Choroid plexus epithelial cell (primary cell): ENCODE data around the gene KIFAP3.

Experiments
- DNase-seq: peaks from one replicate; pipeline ENCODE4 v3.0.0-alpha.2; 2010; ENCODE audit warnings: low read depth
- H3K4me3 ChIP-seq: 2 replicates; pipeline ENCODE4 v1.5.1; 2011; ENCODE audit warnings: low read depth, mild to moderate bottlenecking, control low read depth, low read length, moderate library complexity
- TF ChIP-seq, protein P1 (sequence below): conservative IDR thresholded peaks from 2 replicates; pipeline ENCODE4 v1.5.1; 2011; ENCODE audit warnings: low read depth, mild to moderate bottlenecking, control low read depth, inconsistent platforms, low read length, moderate library complexity

The KIFAP3 gene

DNA sequence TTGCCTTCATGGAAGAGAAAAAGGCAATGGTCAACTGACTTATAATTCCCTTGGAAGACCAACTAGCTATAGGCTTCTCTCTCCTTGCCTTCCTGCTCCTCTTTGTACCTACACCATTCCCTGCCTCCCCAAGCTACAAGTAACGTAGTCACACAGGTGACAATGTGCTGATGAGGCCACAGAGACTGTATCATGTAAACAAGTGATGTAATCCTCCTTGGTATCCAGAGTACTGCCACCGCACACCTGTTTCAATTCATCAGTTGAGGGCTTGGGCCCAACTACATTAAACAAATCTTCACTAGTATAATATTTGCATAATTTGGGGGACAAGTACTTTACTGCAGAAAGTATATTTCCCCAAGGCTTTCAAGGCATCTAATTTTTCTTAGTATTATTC is 104.4 kb downstream of the KIFAP3 start:
- no peak overlapping the region for H3K4me3 ChIP-seq
- TF ChIP-seq, protein P1, sequence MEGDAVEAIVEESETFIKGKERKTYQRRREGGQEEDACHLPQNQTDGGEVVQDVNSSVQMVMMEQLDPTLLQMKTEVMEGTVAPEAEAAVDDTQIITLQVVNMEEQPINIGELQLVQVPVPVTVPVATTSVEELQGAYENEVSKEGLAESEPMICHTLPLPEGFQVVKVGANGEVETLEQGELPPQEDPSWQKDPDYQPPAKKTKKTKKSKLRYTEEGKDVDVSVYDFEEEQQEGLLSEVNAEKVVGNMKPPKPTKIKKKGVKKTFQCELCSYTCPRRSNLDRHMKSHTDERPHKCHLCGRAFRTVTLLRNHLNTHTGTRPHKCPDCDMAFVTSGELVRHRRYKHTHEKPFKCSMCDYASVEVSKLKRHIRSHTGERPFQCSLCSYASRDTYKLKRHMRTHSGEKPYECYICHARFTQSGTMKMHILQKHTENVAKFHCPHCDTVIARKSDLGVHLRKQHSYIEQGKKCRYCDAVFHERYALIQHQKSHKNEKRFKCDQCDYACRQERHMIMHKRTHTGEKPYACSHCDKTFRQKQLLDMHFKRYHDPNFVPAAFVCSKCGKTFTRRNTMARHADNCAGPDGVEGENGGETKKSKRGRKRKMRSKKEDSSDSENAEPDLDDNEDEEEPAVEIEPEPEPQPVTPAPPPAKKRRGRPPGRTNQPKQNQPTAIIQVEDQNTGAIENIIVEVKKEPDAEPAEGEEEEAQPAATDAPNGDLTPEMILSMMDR: no peak

DNA sequence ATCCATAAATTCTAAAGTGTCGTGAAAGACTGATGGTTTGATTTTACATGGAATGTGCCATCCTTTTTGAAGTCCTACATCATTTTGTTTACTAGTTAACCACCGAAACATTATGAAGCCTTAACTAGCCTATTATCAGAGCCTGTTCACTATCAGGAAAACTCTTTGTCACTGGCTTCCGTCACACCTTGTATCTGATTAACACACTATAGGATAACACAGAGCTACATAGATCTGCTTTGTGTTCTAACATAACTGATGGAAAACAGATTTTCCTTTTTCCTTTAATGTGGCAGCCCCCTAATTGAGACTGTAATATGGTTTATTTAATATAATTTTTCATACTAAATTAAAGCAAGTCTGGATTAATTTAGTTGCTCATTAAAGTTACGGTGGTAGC is 106.3 kb downstream of the KIFAP3 start:
- no peak for DNase-seq
- H3K4me3 ChIP-seq: no peak overlapping the region
- TF ChIP-seq, protein P1: no peak

More for the DNA sequence above, 104.4 kb downstream of the KIFAP3 start:
- DNase-seq: no peak

DNA sequence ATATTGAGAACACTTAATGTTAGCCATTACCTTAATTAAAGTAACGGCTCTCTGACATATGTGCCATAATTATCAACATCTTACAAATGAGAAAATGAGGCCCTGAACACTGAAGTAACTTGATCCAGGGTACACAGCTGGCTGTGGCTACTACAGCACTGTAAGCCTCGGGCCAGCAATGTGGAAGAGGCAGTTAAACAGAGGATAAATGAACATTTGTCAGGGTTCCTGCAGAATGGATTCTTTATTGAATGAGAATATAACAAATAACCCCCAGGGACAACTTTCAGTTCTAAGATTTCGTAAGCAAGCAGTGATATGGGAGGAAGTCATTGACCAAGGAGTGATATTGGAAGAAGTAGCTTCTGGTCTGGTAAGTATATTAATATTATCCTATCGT is 110.3 kb downstream of the KIFAP3 start:
- DNase-seq: no peak
- TF ChIP-seq, protein P1: no peak
- no peak overlapping the region for H3K4me3 ChIP-seq

DNA sequence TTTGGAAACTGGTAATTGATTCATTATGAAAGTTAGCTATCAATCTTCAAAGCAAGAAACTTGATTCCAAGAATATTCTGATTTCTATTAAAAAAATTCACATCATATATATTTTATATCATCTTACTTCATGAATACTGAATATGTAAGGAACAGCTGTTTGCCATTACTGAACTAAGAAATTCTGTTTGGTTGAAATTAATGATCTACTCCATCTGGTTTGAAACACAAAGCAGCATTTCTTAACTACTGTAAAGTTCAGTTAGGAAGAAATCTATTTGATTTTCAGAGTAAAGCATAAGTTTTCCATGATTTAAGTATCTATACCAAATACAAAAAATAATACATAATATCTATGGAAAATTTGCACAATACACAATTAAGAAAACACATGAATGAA is 114.8 kb downstream of the KIFAP3 start:
- H3K4me3 ChIP-seq: no peak overlapping the region
- TF ChIP-seq, protein P1: no peak
- DNase-seq: no peak

DNA sequence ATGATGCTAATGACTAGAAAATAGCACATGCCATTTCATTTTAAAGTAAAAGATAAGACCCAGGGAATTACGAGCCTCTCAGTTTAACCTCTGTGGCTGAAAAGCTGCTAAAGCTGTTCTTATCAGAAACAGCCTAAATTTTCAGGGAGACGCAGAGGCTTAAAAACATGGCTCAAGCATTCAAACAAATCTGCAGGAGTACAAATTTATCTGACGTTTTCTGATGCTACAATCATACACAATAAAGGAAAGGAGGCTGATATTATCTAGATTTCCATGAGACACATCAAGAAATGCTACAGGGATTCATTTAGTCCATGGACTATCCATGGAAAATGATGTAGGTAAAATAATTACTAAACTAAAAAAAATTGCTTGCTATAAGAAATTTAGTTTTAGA is 115.5 kb downstream of the KIFAP3 start:
- DNase-seq: no peak
- TF ChIP-seq, protein P1: no peak
- H3K4me3 ChIP-seq: no peak overlapping the region

DNA sequence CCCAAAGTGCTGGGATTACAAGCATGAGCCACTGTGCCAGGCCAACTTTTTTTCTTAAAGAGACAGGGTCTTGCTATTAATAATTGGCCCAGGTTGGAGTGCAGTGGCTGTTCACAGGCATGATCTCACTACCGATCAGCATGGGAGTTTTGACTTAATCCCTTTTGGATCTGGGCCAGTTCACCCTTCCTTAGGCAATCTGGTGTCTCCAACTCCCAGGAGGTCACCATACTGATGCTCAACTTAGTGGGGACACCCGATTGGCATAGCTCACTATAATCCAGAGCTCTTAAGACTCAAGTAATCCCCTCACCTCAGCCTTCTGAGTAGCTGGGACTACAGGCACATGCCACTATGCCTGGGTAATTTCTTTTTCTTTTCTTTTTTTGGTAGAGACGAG is 116.6 kb downstream of the KIFAP3 start:
- TF ChIP-seq, protein P1: no peak
- DNase-seq: no peak
- H3K4me3 ChIP-seq: no peak overlapping the region

DNA sequence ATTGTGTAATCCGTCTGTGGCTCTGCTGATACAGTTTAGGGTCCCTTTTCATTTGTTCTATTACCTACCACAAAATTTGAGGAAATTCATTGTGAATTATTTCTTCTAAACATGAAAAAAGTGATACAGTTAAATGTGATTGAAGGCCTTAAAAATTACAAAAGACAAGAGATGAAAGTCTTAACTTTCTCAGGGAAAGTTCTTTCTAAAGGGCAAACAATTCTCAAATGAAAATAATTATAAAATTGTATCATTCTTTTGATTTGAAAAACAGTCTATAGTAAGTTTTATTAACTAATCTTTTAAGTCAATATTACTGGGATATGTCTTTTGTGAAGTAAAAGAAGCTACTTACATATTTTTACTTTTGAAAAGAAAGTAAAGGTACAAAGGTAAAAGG is 123.4 kb downstream of the KIFAP3 start:
- H3K4me3 ChIP-seq: no peak overlapping the region
- TF ChIP-seq, protein P1: no peak
- DNase-seq: no peak
